GM18502 (cell line): Measurements from ENCODE around the gene RERG.

Experiments used
- ATAC-seq: cut with Tn5 transposase; IDR thresholded peaks from one replicate; pipeline ENCODE4 v1.9.1; 2021; ENCODE audit warnings: mild to moderate bottlenecking; ENCODE audit not compliant: unreplicated experiment, poor library complexity

Gene RERG

DNA sequence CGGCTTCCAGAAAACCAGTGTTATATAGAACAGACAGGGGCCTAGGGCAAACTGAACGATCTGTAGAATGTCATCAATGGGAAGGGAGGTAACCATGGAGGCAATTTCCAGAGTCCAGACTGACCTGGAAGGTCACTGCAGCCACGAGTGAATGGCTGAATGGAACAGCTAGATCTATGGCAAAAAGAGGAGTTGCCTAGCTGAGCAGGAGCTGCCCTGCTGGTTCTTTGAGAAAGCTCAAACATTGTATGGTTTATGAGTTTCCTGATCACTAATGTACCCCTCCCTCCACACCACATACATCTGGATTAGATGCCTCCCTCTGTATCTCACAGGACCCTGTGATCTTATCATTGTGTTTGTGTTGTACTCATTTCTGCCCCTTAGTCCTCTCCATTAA, 1.0 kb upstream of the RERG start:
- ATAC-seq, result no peak

GRCh38 chr12:15220451-15220850, 766 bp downstream of the RERG start:
- no peak for ATAC-seq

- ATAC-seq, result no peak
Measured at GRCh38 chr12:15218794-15219193, 2.4 kb downstream of the RERG start.

DNA sequence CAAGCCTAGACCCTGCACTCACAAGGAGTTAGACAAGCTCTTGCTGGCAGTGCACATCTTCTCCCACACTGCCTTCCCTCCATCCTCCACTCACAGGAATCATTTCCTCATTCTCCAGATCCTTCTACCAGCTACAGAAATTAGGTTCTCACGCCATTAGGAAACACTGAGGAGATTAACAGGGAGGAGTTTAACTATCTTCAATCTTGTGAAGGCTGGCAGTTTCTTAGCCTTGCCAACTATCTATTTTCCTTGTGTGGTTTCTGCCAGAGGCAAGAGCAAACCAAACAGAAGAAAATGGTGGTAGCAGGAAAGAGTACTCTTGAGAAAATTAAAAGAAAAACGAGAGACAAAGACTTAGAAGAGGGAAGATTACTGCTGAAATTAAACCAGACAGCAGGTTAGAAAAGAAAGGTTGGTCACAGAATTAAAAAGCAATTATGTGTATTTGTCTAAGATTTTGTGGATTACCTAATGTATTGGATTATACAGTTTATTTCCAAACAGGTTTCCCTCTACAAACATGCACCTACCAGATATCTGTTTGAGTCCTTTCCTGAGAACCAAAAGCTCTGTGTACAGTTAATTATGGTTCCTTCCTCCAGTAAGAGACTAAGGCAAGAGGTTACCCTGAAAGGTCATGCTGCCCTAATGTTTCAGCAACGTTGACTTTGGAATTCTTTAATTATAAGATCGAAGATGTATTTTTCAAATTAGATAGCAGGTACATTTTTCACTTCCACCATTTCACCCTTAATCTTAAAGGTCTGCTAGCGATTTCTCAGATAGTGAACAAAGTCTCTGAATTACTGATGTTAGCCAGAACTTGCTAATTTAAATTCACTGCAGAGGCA, 5.0 kb downstream of the RERG start:
- ATAC-seq, result no peak

DNA sequence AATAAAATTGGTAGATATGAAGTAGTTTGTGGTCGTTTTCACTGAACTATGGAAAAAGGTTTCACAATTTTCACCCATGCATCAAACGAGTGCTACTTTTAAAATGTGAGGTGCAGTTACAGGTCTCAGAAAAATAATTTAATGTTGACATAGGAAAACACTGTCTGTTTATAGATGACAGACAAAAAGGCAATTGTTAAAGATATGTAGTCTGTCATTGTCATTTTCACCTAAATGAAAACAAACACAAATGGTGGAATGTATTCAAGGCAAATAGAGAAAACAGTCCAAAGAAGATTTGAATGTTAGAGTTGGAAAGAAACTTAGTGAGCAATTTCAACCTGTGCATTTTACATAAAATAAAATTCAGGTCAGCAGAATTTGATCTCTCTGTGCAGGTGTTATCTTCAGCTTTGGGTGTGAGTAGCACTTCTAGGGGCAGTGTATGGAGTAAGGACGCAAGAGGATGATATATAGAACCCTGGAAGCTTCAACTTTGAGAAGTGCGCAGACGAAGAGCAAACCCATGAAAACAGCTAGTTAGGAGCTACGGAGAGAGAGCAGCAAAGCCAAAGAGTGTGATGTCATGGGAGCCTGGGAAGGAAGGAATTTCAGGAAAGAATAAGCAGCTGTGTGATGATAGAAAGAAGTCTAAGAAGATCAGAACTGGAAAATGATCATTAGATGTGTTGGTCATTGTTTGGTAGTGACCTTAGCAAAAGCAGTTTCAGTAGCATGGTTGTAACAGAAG, 6.2 kb downstream of the RERG start:
- ATAC-seq, result no peak

DNA sequence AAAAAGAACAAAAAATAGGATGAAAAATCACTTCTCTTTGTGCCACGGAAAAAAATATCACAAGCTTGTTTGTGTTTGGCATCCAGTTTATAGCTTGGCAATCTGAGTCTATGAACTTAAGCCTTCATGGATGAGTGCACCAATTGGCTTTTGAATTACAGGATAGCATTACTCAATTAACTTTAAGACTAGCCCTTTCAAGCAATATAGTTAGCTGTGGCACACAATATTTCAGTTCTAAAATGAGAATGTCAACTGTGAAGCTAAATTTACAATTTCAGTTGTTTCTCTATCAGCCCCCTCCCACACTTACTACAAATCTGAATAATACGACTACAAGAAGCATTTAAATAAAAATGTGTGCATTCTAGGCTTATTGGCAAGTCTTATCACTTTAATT, 8.3 kb downstream of the RERG start:
- ATAC-seq, result no peak

- no peak for ATAC-seq
Measured at GRCh38 chr12:15209782-15210181, 11.4 kb downstream of the RERG start.

GRCh38 chr12:15208871-15209656, 12.2 kb downstream of the RERG start:
- no peak for ATAC-seq

GRCh38 chr12:15208140-15208539, 13.1 kb downstream of the RERG start:
- no peak for ATAC-seq

DNA sequence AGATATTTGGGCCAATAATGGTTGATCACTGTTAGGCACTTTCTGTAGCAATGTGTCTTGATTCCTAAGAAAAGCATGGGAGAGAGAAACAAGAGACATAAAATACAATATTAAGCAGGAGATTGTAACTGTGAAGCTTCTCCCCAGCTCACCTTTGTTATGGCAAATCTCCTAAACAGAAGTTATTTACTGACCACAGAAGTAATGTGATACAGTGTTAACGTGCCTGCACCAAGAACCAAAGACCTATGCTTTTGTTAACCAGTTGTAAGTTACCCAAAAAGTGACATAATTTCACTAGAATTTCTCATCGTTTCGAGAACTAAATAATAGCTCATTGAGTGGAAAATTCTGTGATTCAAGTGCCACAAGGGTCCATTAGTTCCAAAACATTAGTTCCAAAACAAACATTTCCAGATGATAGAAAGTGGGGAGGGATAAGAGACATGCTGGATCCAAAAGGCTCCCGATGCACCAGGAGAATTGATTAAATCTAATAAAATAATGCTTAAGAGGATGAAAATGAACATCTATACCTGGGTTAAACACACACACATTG, 14.3 kb downstream of the RERG start:
- no peak for ATAC-seq

- ATAC-seq, result no peak
Measured at GRCh38 chr12:15206338-15206737, 14.9 kb downstream of the RERG start.

DNA sequence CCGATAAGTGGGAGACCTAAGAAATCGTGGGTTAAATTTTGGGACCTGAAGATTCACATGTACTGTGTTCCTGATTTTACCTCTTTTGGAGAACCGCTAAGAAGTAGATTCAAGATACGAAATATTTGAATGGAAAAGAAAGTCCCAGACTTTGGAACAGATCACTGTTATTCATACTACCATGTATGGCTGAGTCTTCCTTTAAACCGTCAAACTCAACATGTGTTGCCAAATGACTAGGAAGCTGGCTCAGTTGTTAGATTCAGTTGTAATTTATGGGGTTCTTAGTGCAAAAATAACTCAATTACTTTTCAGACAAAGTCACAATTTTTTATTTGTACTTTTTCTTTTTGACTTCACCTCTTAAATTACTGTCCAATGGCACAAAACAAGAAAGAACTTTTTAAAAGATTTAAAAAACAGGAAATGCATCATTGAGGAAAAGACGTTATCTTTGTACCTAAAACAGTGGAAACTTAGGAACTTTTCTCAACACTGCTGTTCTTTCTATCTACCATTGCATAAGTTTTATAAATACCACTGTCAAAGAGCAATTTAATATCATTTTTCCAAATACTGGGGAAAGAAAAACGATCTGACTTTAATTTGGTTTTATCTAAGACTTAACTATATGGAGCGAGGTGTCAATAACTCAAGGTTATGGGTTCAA, 15.7 kb downstream of the RERG start:
- no peak for ATAC-seq

GRCh38 chr12:15201456-15201855, 19.8 kb downstream of the RERG start:
- ATAC-seq, result no peak

- no peak for ATAC-seq
Measured at GRCh38 chr12:15201056-15201455, 20.2 kb downstream of the RERG start.

GRCh38 chr12:15200641-15201040, 20.6 kb downstream of the RERG start:
- no peak for ATAC-seq

DNA sequence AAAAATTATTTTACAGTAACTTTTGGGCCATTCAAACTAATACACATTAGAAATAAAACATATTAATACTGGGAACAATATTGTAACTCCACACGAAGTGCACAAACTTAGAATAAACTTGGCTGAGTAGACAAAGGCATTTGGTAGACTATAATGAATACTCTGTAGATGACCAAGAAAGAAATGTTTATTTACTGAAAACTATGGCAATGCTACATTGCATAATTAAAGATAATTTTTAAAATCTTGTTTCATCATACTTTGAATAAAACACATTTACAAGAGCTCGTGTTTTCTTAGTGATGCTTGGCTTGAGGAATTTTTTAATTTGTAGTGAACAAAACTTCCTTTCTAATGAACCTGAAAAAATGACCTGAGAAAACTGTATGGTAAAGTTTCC, 21.3 kb downstream of the RERG start:
- ATAC-seq, result no peak

GRCh38 chr12:15196678-15197505, 24.3 kb downstream of the RERG start:
- no peak for ATAC-seq

GRCh38 chr12:15196221-15196620, 25.0 kb downstream of the RERG start:
- ATAC-seq, result no peak
